Mesenchymal stem cell (in vitro differentiated cells and primary cell): ENCODE data around the gene NNAT.
"Not testable (repeated sequence)": the region's sequence is repeated elsewhere in the genome, so short reads cannot be mapped to it uniquely, and the experiment has no call there.

ENCODE experiments used
- DNase-seq: peaks from one replicate; pipeline ENCODE4 v3.0.0-alpha.2; 2013
- H2AFZ ChIP-seq: one replicate; pipeline ENCODE4 v1.6.1; 2013; ENCODE audit warnings: low read depth, mild to moderate bottlenecking, control low read depth, inconsistent platforms, low read length, moderate library complexity
- H2AK5ac ChIP-seq: 2 replicates; pipeline ENCODE4 v1.6.1; 2013; ENCODE audit warnings: low read length, moderate library complexity, mild to moderate bottlenecking, inconsistent platforms; ENCODE audit not compliant: severe bottlenecking
- H2BK120ac ChIP-seq: one replicate; pipeline ENCODE4 v1.6.1; 2013; ENCODE audit warnings: low read depth, mild to moderate bottlenecking, inconsistent platforms, low read length, moderate library complexity
- H2BK12ac ChIP-seq, 2 experiments: one replicate each; pipeline ENCODE4 v1.6.1; 2013; ENCODE audit warnings: inconsistent platforms in 2 of 2, low read length in 2 of 2, mild to moderate bottlenecking in 2 of 2, moderate library complexity in 2 of 2, control low read depth in 1 of 2
- H2BK15ac ChIP-seq: one replicate; pipeline ENCODE4 v1.6.1; 2013; ENCODE audit warnings: mild to moderate bottlenecking, low read depth, inconsistent platforms; ENCODE audit not compliant: poor library complexity, severe bottlenecking
- H2BK5ac ChIP-seq: 2 replicates; pipeline ENCODE4 v1.6.1; 2013; ENCODE audit warnings: low read depth, mild to moderate bottlenecking, low read length, control low read depth, inconsistent platforms; ENCODE audit not compliant: poor library complexity, severe bottlenecking
- H3K14ac ChIP-seq, 2 experiments: one replicate each; pipeline ENCODE4 v1.6.1; 2013; ENCODE audit warnings: inconsistent platforms in 2 of 2, low read length in 2 of 2, control low read depth in 1 of 2, mild to moderate bottlenecking in 1 of 2, moderate library complexity in 1 of 2
- H3K18ac ChIP-seq, 2 experiments: one replicate each; pipeline ENCODE4 v1.6.1; 2013; ENCODE audit warnings: inconsistent platforms in 2 of 2, low read length in 2 of 2, control low read depth in 1 of 2, low read depth in 1 of 2, mild to moderate bottlenecking in 1 of 2
- H3K23ac ChIP-seq, 2 experiments: one replicate each; pipeline ENCODE4 v1.6.1; 2013; ENCODE audit warnings: inconsistent platforms in 2 of 2, low read length in 2 of 2, mild to moderate bottlenecking in 2 of 2, moderate library complexity in 2 of 2, control low read depth in 1 of 2
- H3K27ac ChIP-seq: 2 replicates; pipeline ENCODE4 v1.5.1; 2013; ENCODE audit warnings: mild to moderate bottlenecking, moderate library complexity, low read length, control low read depth, inconsistent platforms; ENCODE audit not compliant: poor library complexity, severe bottlenecking
- H3K27me3 ChIP-seq, 2 experiments: 2 replicates each; pipeline versions ENCODE4 v1.6.1 to v1.7.0; 2013; ENCODE audit warnings: low read length in 2 of 2, mild to moderate bottlenecking in 2 of 2, moderate library complexity in 2 of 2, control low read depth in 1 of 2, inconsistent platforms in 1 of 2; ENCODE audit not compliant: control insufficient read depth in 1 of 2, insufficient read depth in 1 of 2
- H3K36me3 ChIP-seq, 2 experiments: 2 replicates each; pipeline versions ENCODE4 v1.6.1 to v1.7.0; 2013; ENCODE audit warnings: low read length in 2 of 2, control low read depth in 1 of 2, inconsistent platforms in 1 of 2, low read depth in 1 of 2, mild to moderate bottlenecking in 1 of 2; ENCODE audit not compliant: insufficient read depth in 2 of 2, control insufficient read depth in 1 of 2
- H3K4ac ChIP-seq, 2 experiments: one replicate each; pipeline ENCODE4 v1.6.1; 2013; ENCODE audit warnings: inconsistent platforms in 2 of 2, low read length in 2 of 2, mild to moderate bottlenecking in 2 of 2, moderate library complexity in 2 of 2, control low read depth in 1 of 2, low read depth in 1 of 2
- H3K4me1 ChIP-seq: 2 replicates; pipeline ENCODE4 v1.6.1; 2013; ENCODE audit warnings: low read depth, low read length, control low read depth; ENCODE audit not compliant: control insufficient read depth, insufficient read depth
- H3K4me2 ChIP-seq: 2 replicates; pipeline ENCODE4 v1.6.1; 2013; ENCODE audit warnings: low read length, mild to moderate bottlenecking, inconsistent platforms; ENCODE audit not compliant: poor library complexity, severe bottlenecking
- H3K4me3 ChIP-seq, 2 experiments: 2 replicates each; pipeline versions ENCODE4 v1.5.1 to v1.7.0; 2013; ENCODE audit warnings: low read length in 2 of 2, mild to moderate bottlenecking in 2 of 2, control low read depth in 1 of 2, low read depth in 1 of 2; ENCODE audit not compliant: insufficient read depth in 1 of 2
- H3K79me1 ChIP-seq: replicated peaks from 2 replicates; pipeline ENCODE4 v1.6.1; 2013; ENCODE audit warnings: mild to moderate bottlenecking, control low read depth, low read length, inconsistent platforms; ENCODE audit not compliant: poor library complexity, severe bottlenecking
- H3K9ac ChIP-seq: 2 replicates; pipeline ENCODE4 v1.7.0; 2013; ENCODE audit warnings: mild to moderate bottlenecking, low read length, moderate library complexity
- H3K9me3 ChIP-seq: 2 replicates; pipeline ENCODE4 v1.7.0; 2013; ENCODE audit warnings: mild to moderate bottlenecking, low read length; ENCODE audit not compliant: control insufficient read depth
- H4K8ac ChIP-seq: one replicate; pipeline ENCODE4 v1.6.1; 2013; ENCODE audit warnings: inconsistent platforms, mild to moderate bottlenecking, low read length, moderate library complexity
- H4K91ac ChIP-seq: one replicate; pipeline ENCODE4 v1.6.1; 2013; ENCODE audit warnings: mild to moderate bottlenecking, low read length, inconsistent platforms
- WGBS: methylation state at CpG from one replicate; pipeline ENCODE4 v1.1.7; 2013; ENCODE audit warnings: mixed read lengths; 5-methylcytosine and 5-hydroxymethylcytosine counted together

Gene NNAT

DNA sequence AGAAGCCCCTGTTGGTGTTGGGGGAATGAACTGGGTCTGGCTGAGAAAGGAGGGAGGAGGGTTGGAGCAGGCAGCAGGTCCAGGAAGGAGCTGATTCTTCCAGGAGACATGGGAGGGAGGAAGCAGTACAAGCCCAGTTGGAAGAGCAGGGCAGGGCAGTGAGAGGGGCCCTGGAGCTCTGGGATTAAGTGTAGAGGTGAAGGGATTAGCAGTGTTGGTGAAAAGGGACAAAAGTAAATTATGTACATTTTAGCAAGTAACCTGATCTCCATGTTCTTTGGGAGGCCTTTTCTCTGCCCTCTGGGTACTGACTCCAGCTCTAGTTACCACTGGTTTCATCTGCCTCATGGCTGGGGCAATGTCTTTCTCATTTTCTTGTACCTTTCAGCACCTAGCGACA lies 34.8 kb upstream of the NNAT start:
- not testable (repeated sequence) for H3K4me2 ChIP-seq, H2AK5ac ChIP-seq, H3K27ac ChIP-seq, H3K79me1 ChIP-seq, H2BK120ac ChIP-seq, H3K23ac ChIP-seq, H2BK5ac ChIP-seq, H4K91ac ChIP-seq, DNase-seq, H2BK15ac ChIP-seq, H3K18ac ChIP-seq, H2AFZ ChIP-seq, H2BK12ac ChIP-seq, H3K14ac ChIP-seq, H3K4me1 ChIP-seq, H3K4me3 ChIP-seq, H3K4ac ChIP-seq, H3K9me3 ChIP-seq, H3K36me3 ChIP-seq, H4K8ac ChIP-seq, H3K9ac ChIP-seq
- 100% methylated on average over 1 of the region's 1 CpG for WGBS
- H3K27me3 ChIP-seq: peaks cover 22 to 32% of the 10 kb centered on the region in 2 experiments

DNA sequence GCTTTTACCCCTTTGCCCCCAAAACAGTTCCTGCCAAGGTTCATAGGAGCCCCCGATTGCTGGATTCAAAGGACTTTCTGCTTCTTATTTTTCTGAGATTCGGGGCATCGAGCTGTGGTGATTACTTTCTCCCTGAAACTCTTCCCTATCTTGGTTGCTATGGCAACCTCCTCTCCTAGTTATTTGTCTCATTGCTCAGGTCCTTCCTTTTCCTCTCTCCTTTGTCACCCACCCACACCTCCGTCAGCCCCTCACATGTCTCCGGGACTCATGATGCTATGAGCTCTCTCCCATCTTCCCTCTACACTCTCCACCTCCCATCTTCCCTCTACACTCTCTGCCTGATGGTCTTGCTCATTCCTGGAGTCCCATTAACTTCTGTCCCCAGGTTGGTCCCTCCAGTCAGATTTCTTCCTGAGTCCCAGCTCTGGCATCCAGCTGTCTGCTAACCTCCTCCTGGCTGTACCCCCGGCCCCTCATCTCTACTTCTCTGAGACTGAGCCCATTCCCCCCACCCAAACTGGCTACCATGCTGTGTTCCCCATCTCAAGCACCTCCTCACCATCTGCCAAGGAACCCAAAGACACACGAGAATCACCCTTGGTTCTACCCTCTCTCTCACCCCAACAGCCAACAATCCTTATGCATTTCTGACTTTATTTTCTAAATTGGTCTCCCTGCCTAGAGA lies 30.2 kb upstream of the NNAT start:
- Histone ChIP-seq H2AK5ac (no peak overlapping the region), H3K27ac (no peak overlapping the region), H3K9ac (no peak overlapping the region), H3K4ac (no peak overlapping the region), H3K4me3 (no peak overlapping the region), H3K79me1 (no peaks in the 10 kb centered on the region), H2AFZ (no peak overlapping the region), H3K27me3 (peaks cover 6 to 13% of the 10 kb centered on the region in 2 experiments), H3K18ac (no peak overlapping the region), H4K91ac (no peak overlapping the region), H4K8ac (no peak overlapping the region), H2BK15ac (no peak overlapping the region), H3K14ac (no peak overlapping the region), H3K4me2 (no peak overlapping the region), H3K9me3 (no peaks in the 10 kb centered on the region), H3K4me1 (no peaks in the 10 kb centered on the region), H2BK120ac (no peak overlapping the region), H2BK12ac (no peak overlapping the region), H2BK5ac (no peak overlapping the region), H3K36me3 (peaks cover 6 to 12% of the 10 kb centered on the region in 2 experiments), H3K23ac (no peak overlapping the region)
- 87% methylated on average over 7 of the region's 7 CpGs for WGBS
- no peak for DNase-seq

DNA sequence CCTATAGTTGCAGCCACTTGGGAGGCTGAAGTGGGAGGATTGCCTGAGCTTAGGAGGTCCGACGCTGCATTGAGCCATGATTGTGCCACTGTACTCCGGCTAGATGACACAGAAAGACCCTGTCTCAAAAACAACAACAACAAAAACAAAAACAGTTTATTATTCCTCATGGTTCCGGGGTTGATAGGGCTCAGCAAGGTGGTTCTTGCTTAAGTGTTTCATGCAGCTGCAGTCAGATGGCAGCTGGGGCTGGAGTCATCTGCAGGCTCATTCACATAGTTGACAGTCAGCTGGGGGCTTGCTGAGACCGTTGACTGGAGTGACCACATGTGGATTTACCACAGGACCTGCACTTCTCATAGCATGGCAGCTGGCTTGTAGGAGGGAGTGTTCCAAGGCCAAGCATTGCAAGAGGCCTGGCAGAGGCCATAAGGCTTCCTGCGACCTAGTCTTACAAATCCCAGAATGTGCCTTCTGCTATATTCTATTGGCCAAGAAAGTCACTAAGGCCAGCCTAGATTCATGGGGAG lies 28.9 kb upstream of the NNAT start:
- no peak for DNase-seq
- Histone ChIP-seq H2BK12ac (no peak overlapping the region), H3K9me3 (no peaks in the 10 kb centered on the region), H3K79me1 (no peaks in the 10 kb centered on the region), H3K9ac (no peak overlapping the region), H3K14ac (no peak overlapping the region), H2BK5ac (no peak overlapping the region), H4K91ac (no peak overlapping the region), H2BK15ac (no peak overlapping the region), H3K4me3 (no peak overlapping the region), H3K18ac (no peak overlapping the region), H3K4me1 (no peaks in the 10 kb centered on the region), H3K4ac (no peak overlapping the region), H3K4me2 (no peak overlapping the region), H3K23ac (no peak overlapping the region), H3K27me3 (peaks cover 2 to 4% of the 10 kb centered on the region in 2 experiments), H4K8ac (no peak overlapping the region), H2AK5ac (no peak overlapping the region), H2BK120ac (no peak overlapping the region), H3K27ac (no peak overlapping the region), H2AFZ (no peak overlapping the region), H3K36me3 (peaks cover 6 to 12% of the 10 kb centered on the region in 2 experiments)
- whole genome bisulfite sequencing: 85% methylated on average over 5 of the region's 6 CpGs

DNA sequence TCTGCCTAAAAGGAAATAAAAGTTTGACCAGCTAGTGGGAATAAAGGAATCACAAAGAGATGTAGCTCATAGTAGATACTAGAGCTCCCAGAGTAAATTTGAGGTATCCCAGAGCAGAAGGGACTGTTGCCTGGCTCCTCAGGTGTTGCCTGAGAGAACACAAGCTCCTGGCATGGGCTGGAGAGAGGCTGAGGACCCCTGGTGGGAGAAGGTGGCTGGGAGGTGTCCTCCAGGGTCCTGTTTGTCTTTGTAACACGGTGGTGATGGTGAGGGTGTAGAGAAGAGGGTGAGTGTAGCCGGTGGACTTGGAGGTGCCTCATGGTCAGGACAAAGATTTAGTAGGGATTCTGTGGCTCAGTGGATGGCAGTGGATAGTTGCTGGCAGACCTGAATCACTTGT lies 28.1 kb upstream of the NNAT start:
- H3K14ac ChIP-seq: no peak overlapping the region
- no peak overlapping the region for H3K4me3 ChIP-seq
- no peak overlapping the region for H2AFZ ChIP-seq
- H3K27ac ChIP-seq: no peak overlapping the region
- no peak overlapping the region for H3K18ac ChIP-seq
- no peaks in the 10 kb centered on the region for H3K9me3 ChIP-seq
- H2BK120ac ChIP-seq: no peak overlapping the region
- H3K4me2 ChIP-seq: no peak overlapping the region
- no peak overlapping the region for H2BK15ac ChIP-seq
- no peaks in the 10 kb centered on the region for H3K79me1 ChIP-seq
- no peak overlapping the region for H3K4ac ChIP-seq
- WGBS: 88% methylated on average over 2 of the region's 2 CpGs
- H2BK12ac ChIP-seq: no peak overlapping the region
- no peak for DNase-seq
- no peak overlapping the region for H2AK5ac ChIP-seq
- no peak overlapping the region for H3K23ac ChIP-seq
- no peaks in the 10 kb centered on the region for H3K4me1 ChIP-seq
- no peak overlapping the region for H4K91ac ChIP-seq
- no peak overlapping the region for H4K8ac ChIP-seq
- H3K27me3 ChIP-seq: peaks cover 0 to 2% of the 10 kb centered on the region in 2 experiments
- peaks cover 6 to 12% of the 10 kb centered on the region in 2 experiments for H3K36me3 ChIP-seq
- H3K9ac ChIP-seq: no peak overlapping the region
- no peak overlapping the region for H2BK5ac ChIP-seq
